Inflammatory macrophage (primary cell): Measurements from ENCODE around the gene GATAD2A.
A peak's percentile ranks its signal among the peaks of the same experiment; 100 is the strongest.

Source experiments
- DNase-seq, 2 donors: peaks; one replicate each; pipeline ENCODE4 v3.0.0-alpha.2; 2020 to 2022

Gene GATAD2A

DNA sequence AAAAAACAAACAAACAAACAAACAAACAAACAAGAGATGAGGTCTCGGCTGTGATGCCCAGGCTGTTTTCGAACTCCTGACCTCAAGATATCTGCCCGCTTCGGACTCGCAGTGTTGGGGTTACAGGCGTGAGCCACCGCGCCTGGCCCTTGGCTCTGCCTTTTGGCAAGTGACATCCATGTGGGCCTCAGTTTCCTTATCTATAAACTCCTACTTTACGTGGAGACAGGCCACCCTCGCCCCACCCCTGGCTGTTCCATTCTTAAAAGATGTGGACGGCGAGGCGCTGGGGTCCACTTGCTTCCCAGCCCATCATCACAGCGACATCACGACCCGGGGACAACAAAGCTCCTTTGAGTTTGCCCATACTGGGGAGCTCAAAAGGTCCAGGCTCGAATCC lies 108.2 kb downstream of the GATAD2A start:
- no peak for DNase-seq

DNA sequence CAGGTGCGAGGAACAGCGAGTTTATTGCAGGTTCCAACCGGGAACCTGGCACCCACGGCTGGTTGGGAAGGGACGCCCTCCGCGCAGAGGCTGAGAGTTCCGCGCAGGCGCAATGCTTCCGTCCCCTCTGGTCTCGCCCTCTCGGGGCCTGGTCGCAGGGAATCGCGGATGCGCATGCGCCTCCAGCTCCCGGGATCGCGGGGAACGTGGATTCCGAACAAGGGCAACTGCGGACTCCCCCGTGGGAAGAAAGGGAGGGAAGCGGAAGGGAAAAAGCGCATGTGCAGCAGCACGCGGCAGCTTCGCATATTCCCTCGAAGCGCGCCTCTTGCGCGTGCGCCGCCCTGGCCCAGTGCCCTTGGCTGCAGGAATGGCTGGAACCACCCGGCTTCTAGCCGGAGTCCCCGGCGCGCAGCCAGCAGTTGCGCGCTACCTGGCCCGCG lies 108.8 kb downstream of the GATAD2A start:
- DNase-seq, result peak; percentile 17 to 35

DNA sequence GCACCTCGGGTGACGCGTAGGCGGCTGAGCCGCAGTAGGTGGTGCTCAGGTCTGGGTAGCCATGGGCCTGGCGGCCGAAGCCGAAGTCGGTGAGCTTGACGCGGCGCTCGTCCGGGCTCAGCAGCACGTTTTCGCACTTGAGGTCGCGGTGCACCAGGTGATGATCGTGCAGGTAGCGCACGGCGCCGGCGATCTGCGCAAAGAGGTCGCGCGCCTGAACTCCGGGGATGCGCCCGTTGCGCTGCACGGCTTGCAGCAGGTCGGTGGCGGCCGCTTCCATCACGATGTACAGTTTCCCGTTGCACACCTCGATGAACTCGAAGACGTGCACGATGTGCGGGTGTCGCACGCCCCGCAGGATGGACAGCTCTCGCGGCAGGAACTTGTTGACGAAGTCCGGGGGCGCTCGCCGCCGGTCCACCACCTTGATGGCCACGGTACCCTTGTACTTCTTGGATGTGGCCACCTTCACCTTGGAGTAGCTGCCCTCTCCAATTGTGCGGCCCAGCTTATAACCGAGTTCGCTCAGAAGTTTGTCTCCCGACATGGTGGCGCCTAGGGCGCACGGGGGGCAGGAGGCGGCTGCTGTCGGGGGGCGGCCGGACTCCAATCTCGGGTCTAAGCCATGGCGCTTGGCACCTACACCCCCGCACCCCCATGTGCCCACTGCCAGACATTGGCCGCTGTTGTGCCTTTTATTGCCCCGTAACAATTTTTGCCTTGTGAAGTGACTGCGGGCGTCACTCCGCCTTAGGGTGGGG lies 109.6 kb downstream of the GATAD2A start, which contains the start of gene TSSK6:
Gene TSSK6 (minus strand): TSS at position 668 of the 761 bp plus-strand sequence. CDS start 121 bp downstream, at position 547.
- DNase-seq, result no peak

DNA sequence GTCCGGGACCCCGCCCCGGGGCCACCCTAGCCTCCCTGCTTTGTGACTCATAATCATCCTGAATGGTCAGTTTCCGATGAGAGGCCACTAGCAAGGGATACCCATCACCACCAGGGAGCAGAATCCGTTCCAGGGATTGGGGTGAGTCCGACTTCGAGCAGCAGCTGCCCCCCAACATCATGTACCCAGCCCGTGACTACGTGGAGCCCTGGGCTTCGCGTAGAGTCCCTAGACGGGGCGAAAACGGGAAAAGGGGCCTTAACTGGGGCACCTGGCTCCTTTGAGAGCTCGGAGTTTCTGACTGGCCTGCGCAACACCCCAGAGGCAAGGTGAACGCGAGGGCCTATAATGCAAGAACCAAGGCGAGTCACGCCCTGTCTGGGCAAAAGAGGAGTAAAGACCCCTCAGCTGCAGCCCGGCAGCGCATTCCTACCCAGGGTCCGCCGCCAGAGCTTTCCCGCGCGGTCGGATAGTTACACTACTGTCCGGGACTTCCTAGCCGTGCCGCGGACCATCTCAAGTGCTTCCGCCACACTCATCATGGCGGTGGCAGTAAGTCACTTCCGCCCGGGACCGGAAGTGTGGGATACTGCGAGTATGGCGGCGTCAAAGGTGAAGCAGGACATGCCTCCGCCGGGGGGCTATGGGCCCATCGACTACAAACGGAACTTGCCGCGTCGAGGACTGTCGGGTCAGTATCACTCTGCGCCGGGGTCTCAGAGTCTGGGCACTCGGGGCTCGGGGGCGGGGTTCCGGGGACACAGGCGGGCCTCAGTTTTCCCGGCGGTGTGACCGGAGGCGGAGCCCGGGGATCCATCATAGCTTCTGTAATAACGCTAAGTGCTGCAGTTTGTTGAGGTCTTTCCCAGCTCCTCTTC lies 110.4 kb downstream of the GATAD2A start, which contains the start of gene NDUFA13:
Gene NDUFA13 (plus strand): TSS at position 584 of the 878 bp plus-strand sequence. CDS start 14 bp downstream, at position 598.
- peak; percentile 94 to 96 for DNase-seq

DNA sequence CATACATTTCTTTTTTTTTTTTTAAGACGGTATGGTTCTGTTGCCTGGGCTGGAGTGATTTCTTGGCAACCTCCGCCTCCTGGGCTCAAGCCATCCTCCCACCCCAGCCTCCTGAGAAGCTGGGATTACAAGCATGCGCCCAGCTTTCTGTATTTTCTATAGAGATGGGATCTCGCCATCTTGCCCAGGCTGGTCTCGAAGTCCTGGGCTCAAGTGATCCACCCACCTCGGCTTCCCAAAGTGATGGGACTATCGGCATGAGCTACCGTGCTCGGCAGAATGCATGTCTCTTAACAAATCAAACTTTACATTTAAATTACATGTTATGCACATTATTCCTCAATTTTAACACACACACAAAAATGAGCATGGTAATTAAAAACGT lies 111.8 kb downstream of the GATAD2A start:
- DNase-seq, result no peak

DNA sequence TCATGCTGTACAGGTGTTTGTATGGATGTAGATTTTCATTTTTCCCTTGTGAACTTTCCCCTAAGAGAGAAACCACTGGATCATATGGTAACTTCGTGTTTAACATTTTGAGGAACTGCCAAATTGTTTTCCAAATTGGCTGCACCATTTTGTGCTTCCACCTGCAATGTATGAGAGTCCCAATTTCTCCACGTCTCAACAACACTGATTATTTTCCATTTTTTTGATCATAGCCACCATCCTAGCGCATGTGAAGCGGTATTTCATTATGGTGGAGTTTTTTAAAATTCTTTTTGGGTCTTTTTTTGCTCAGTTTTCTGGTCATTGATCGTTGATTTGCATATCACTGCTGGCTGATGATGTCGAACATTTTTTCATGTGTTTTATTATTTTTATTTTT lies 115.5 kb downstream of the GATAD2A start:
- DNase-seq, result no peak

DNA sequence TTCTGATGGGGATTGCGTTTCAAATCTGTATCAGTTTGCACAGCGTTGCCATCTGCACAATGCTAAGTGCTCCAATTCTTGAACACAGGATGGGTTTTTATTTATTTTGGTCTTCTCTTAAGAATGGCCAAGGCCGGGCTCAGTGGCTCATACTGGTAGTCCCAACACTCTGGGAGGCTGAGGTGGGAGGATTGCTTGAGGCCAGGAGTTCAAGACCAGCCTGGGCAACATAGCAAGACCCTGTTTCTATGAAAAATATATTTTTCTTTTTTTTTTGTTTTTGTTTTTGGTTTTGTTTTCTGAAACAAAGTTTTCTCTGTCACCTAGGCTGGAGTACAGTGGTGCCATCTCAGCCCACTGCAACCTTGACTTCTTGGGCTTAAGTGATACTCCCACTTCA lies 117.7 kb downstream of the GATAD2A start:
- no peak for DNase-seq

DNA sequence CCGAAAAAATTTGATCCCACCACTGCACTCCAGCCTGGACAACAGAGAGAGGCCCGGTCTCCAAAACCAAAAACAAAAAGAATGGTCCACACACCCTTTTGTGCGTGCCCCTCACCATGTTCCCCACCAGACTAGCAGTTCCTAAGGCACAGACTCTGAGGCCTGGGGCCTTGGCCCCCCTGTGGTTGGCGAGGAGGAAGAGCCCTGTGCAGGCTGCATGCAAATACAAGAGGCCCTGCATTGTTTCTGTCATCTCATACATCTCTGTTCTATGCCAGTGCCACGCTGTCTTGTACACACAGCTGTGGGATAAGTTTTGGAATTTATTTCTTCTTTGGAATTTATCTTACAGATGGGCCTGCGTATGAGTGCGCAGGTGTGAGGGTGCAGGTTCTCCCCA lies 118.6 kb downstream of the GATAD2A start:
- DNase-seq, result no peak

DNA sequence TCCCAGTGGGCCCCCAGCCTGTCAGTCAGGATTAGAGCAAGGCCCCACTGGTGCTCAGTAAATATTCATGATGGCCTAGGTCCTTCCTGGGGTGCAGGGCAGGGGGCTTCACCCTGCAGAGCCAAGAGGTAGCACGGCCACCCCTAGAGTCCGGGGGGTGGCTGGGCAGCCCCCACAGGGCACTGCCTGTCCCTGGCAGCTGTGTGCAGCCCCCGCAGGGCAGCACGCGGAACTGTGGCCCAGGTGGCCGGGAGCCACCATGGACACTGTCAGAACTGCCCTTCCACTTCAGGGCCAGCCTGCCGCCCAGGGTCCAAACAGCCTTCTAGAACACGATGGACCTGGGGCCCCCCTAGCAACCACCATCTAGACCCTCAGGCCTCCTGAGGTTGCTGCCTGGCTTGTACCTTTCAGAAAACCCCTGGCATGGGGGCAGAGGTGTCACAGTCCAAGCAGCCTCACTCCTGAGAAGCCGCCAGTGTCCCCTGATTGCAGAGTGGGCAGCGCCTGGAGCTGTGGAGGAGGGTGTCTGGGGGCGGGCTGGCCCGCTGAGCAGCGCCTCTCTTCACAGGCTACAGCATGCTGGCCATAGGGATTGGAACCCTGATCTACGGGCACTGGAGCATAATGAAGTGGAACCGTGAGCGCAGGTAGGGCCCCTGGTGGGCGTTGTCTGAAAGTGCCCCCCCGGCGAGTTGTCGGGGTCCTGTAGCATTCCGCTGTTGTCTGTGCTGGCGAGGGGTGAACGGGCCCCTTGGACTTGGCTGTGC lies 120.3 kb downstream of the GATAD2A start:
- no peak for DNase-seq

DNA sequence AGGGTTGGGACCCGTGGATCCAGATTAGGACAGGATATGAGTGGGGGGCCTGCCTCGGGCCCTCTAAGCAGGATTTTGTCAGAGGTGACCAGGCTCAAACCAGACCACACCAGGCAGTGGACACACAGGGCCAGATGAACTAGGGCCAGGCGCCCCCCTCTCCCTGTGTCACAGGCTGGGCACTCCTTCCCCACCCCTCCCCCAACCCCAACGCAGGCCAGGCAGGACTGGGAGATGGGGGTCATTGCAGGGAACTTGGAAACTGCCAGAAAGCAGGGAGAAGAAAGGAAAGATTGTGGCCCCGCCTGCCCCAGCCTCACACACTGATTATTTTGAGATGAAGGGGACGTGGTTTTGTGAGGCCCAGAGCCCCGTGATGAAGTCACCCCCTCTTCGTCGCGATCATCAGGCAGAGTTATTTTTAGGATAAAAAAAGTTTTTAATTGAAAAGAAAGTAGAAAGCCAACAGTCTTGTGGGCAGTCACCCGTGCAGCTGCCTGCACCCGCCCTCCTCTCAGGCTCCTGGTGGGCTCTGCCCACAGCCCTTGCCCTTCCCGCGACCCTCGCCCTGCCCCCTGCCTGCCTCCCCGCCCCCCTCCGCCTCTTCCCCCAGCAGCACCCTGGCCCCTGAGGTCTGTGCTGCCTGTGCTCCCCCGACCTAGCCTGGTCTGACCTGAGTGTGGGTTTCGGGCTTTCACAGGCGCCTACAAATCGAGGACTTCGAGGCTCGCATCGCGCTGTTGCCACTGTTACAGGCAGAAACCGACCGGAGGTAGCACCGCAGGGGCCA lies 121.3 kb downstream of the GATAD2A start:
- DNase-seq, result no peak

DNA sequence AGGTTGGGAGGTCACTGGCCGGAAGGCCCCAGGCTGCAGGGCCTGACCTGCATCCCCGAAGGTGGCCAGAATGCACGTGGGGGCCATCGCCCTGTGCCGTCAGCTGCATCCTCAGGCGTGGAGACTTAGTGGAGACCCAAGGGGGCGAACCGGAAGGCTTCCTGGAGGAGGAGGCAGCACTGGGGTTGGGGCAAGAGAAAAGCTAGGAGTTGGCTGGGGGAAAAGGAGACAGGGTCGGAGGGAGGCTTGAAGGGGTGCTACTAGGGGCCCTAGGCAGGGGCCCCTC lies 121.8 kb downstream of the GATAD2A start:
- DNase-seq, result no peak

DNA sequence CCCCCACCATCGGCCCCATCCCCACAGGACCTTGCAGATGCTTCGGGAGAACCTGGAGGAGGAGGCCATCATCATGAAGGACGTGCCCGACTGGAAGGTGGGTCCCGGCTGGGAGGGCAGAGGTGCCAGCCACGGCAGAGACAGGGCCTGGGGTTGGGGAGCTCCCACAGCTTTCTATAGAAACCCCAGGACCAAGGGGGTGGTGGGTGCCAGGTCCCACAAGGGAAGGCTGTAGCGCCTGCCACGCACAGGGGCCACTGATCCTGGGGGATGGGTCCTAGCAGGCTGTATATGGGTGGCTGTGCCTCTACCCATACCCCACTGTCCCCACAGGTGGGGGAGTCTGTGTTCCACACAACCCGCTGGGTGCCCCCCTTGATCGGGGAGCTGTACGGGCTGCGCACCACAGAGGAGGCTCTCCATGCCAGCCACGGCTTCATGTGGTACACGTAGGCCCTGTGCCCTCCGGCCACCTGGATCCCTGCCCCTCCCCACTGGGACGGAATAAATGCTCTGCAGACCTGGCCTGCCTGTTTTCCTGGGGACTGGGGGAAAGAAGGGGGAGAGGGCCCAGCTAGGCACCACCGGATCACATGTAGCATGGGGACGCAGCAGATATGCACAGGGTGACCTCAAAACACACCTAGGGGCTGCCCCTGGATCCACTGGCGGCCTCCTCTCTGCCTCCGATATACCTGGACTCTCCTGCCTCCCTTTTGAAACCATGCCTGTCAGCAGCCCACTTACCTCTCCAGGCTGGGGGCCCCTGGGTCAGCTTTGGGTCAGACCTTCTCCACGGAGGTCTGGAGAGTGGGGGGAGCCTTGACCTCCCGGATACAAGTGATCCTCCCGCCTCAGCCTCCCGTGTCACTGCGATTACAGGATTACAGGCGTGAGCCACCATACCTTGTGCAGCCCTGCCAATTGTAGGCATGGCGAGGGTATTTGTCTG lies 122.5 kb downstream of the GATAD2A start:
- DNase-seq, result no peak

DNA sequence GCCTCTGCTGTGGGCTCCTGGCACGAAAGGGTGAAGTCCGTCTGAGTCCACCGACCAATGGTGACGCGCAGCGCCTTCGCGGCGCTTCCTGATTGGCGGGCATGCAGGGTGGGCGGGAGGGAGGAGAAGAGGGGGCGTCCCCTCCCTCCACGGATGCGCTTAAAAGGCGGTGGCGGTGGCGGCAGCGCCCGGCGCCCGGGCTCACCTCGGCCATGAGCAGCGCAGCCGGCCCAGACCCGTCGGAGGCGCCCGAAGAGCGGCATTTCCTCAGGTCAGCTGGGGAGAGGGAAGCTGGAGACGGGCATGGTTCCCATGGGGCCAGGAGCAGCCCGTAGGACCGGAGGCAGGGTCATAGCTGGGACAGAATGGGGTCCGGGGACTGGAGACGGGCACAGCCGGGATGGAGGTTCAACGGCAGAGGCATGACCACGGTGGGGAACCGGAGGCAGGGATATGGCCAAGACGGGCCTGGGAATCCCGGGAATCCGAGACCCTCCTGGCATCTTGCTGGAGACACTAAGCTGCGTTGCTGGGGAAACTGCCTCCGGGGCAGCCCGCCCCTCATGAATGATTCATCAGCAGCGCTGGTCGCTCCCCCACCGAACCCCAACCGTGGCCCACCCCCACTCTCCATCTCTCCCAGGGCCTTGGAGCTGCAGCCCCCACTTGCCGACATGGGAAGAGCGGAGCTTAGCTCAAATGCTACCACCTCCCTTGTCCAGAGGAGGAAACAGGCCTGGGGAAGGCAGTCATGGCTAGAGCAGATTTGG lies 123.4 kb downstream of the GATAD2A start, which contains the start of gene YJEFN3:
Gene YJEFN3 (plus strand): TSS at position 191 of the 770 bp plus-strand sequence. CDS start 22 bp downstream, at position 213.
- DNase-seq, result no peak

DNA sequence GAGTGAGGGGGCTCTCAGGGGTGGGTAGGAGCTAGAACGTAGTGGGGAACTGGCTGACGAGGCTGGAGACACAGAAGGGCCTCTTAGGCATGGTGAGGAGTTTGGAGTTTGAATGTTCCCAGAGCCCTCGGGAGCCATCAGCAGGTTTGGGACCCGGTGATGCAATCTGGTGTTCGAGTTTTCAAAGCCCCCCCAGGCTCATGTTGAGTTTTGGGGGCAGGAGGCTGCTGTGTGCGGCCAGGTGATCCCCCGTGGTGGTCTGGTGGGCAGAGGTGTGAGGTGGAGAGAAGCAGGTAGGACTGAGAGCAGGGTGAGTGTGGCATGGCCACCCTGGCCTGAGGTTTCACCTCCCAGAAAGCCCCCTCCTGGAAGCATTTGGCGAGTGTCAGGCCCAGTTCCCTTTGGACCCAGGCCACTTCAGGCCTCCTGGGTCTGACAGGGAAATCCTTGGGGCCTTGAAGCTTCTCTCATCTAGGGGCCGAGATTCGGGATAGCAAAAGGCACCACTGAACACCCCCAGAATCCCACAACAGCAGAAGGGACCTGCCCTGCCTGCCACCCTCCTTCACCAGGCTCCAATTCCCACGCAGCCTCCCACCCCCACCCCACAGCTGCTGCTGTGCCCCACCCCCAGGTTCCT lies 124.4 kb downstream of the GATAD2A start:
- DNase-seq, result no peak

DNA sequence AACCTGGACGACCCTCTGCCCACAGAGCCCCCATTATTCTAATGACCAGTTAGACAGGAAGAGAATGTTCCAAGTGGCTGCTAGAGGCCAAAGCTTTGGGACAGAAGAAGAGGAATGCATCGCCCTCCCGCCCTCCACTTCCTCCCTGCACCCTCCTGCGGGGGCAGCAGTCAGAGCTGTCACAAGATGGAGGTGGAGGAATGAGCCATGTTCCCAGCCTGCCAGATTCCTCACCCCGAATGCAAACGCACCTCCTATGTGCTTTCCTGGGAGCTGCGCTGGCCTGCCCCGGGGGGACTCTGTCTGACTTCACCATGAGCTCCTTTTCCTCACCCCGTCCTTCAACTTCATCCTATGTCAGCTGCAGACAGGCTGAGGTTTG lies 124.9 kb downstream of the GATAD2A start:
- peak in 1 of 2 donors; percentile 61 for DNase-seq

DNA sequence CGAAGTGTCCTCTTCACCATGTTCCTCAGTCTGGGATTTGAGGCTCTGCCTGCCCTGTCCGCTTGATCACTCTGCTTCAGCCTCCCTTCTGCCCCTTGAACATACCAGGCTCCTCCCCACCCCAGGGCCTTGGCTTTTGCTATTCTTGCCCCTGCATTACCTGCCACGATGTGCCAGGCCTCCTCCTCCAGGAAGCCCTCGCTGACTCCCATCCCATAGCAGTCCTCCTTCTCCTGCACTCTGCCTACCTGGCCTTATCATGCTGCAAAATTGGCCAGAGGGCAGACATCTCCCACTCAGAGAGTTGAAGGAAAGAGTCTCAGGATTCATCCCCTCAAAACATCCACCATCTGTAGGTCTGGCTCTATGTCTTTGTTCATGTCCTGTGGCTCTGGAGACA lies 125.4 kb downstream of the GATAD2A start:
- DNase-seq, result no peak

DNA sequence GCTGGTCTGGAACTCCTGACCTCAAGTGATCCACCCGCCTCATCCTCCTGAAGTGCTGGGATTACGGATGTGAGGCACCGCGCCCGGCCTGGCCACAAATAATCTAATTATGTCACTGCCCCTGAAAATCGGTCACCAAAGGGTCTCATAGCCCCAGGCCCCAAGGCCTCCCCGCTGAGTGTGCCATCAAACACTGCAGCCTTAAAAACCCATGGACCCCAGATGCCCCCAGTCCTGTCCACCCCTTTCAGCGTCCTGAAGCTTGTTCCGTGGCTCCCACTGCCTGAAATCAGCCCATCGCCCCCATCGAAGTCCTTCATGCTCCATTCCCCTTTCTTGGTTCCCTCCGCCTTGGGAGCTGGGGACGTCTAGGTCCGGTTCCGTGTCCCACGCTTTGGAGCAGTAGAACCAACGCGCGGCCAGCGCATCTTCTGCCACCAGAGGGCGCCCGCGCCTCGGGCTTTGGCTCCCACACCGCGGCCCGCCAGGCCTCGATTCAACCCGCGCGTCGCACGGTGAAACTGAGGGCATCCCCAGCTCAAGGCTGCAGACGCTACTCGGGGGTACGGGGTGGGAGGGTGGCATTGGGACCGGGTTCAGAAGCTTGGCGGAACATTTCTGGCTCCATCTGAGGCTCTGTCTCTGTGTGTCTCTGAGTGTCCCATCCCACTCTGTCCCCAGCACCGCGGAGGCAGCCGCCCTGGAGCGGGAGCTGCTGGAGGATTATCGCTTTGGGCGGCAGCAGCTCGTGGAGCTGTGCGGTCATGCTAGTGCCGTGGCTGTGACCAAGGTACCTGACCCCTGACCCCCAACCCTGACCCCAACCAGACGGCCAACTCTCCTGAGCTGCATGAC lies 126.7 kb downstream of the GATAD2A start:
- DNase-seq, result peak; percentile 72 to 77
